NT2/D1 (cell line): Measurements from ENCODE around the gene ARPC4.

Experiments used
- DNase-seq: peaks from one replicate; pipeline ENCODE4 v3.0.0-alpha.2; 2011; ENCODE audit warnings: low read depth, low spot score
- H3K27me3 ChIP-seq: 2 replicates; pipeline ENCODE4 v1.6.0; 2011; ENCODE audit warnings: mild to moderate bottlenecking; ENCODE audit not compliant: insufficient read length, insufficient read depth
- H3K36me3 ChIP-seq: 2 replicates; pipeline ENCODE4 v1.6.1; 2011; ENCODE audit warnings: mild to moderate bottlenecking, low read length, mixed read lengths; ENCODE audit not compliant: insufficient read depth, insufficient read length
- H3K4me1 ChIP-seq: 2 replicates; pipeline ENCODE4 v1.5.1; 2011; ENCODE audit not compliant: insufficient read depth, insufficient read length
- H3K4me3 ChIP-seq: 2 replicates; pipeline ENCODE4 v1.5.1; 2011; ENCODE audit warnings: low read depth; ENCODE audit not compliant: insufficient read length
- H3K9ac ChIP-seq: 2 replicates; pipeline ENCODE4 v1.6.0; 2011; ENCODE audit warnings: low read depth; ENCODE audit not compliant: insufficient read length
- H3K9me3 ChIP-seq: 2 replicates; pipeline ENCODE4 v1.5.1; 2011; ENCODE audit warnings: mild to moderate bottlenecking, low read length; ENCODE audit not compliant: insufficient read depth
- SUZ12 ChIP-seq: IDR thresholded peaks from 2 replicates; pipeline ENCODE4 v1.6.1; 2011; ENCODE audit not compliant: insufficient read length, insufficient read depth; ENCODE audit errors: extremely low read depth
- YY1 ChIP-seq: IDR thresholded peaks from 2 replicates; pipeline ENCODE4 v1.6.1; 2011; ENCODE audit not compliant: insufficient read length, insufficient read depth
- ZNF274 ChIP-seq: IDR thresholded peaks from 2 replicates; pipeline ENCODE4 v1.6.1; 2011; ENCODE audit warnings: mild to moderate bottlenecking, low read depth, low read length

ARPC4 gene

GRCh38 chr3:9831253-9831652 lies 38.4 kb downstream of the ARPC4 start:
- no peak for TF ChIP-seq YY1
- DNase-seq = no peak
- H3K27me3 ChIP-seq = no peaks in the 10 kb centered on the region
- no peak overlapping the region for H3K4me3 ChIP-seq
- H3K4me1 ChIP-seq = peaks cover 2% of the 10 kb centered on the region
- H3K36me3 ChIP-seq = peaks cover 51% of the 10 kb centered on the region
- H3K9ac ChIP-seq = no peak overlapping the region
- no peaks in the 10 kb centered on the region for H3K9me3 ChIP-seq

DNA sequence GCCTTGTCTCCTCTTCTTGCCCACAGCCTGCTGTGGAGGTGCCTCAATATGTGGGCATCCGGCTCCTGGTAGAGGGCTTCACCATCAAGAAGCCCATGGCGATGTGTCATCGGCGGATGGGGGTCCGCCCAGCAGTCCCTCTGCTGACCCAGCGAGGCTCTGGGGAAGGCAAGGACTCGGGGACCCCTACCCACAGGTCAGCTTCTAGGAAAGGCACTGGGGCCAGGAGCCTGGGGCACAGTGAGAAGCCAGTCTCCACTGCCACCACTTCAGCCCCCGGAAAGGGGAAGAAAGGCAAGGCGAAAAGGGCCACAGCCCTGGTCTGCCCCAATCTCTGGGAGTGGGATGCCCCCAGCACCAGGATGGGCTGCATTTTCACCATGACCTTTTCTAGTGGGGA lies 40.2 kb downstream of the ARPC4 start:
- Histone ChIP-seq H3K36me3 (peaks cover 49% of the 10 kb centered on the region), H3K27me3 (no peaks in the 10 kb centered on the region), H3K9ac (no peak overlapping the region), H3K9me3 (no peaks in the 10 kb centered on the region), H3K4me3 (no peak overlapping the region), H3K4me1 (peaks cover 2% of the 10 kb centered on the region)
- DNase-seq = no peak
- TF ChIP-seq ZNF274 = no peak

DNA sequence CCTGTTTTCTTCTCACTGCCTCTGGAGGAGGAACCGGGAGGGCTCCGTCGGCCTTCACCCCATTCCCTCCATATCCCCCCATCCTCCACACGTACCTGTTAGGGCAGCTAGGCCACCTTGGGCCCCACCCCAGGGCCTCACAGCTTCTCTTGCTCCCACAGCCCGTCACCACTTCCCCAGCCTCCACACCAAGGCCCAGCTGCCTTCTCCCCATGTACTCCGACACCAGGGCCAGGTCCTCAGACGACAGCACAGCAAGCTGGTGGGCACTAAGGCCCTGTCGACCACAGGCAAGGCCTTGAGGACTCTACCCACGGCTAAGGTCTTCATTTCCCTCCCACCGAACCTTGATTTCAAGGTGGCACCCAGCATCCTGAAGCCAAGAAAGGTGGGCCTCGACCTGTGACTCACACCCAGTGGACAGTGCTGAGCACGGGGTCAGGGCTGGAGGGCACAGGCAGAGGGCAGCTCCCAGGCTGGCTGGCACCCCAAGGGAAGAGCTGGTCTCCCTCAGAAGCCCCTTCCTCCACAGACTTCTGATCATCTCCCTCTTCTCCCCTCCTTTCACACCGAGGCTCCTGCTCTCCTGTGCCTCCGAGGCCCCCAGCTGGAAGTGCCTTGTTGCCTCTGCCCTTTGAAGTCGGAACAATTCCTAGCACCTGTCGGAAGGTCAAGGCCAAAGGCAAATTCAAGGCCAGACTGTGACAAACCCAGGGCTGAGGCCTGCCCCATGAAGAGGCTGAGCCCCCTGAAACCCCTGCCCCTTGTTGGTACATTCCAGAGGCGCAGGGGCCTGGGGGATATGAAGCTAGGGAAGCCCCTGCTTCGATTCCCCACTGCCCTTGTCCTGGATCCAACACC lies 41.9 kb downstream of the ARPC4 start:
- H3K27me3 ChIP-seq = no peaks in the 10 kb centered on the region
- TF ChIP-seq YY1 (no peak), ZNF274 (no peak), SUZ12 (no peak)
- H3K9ac ChIP-seq = no peak overlapping the region
- H3K36me3 ChIP-seq = peaks cover 56% of the 10 kb centered on the region
- no peak for DNase-seq
- H3K4me3 ChIP-seq = no peak overlapping the region
- H3K4me1 ChIP-seq = peaks cover 2% of the 10 kb centered on the region
- no peaks in the 10 kb centered on the region for H3K9me3 ChIP-seq

DNA sequence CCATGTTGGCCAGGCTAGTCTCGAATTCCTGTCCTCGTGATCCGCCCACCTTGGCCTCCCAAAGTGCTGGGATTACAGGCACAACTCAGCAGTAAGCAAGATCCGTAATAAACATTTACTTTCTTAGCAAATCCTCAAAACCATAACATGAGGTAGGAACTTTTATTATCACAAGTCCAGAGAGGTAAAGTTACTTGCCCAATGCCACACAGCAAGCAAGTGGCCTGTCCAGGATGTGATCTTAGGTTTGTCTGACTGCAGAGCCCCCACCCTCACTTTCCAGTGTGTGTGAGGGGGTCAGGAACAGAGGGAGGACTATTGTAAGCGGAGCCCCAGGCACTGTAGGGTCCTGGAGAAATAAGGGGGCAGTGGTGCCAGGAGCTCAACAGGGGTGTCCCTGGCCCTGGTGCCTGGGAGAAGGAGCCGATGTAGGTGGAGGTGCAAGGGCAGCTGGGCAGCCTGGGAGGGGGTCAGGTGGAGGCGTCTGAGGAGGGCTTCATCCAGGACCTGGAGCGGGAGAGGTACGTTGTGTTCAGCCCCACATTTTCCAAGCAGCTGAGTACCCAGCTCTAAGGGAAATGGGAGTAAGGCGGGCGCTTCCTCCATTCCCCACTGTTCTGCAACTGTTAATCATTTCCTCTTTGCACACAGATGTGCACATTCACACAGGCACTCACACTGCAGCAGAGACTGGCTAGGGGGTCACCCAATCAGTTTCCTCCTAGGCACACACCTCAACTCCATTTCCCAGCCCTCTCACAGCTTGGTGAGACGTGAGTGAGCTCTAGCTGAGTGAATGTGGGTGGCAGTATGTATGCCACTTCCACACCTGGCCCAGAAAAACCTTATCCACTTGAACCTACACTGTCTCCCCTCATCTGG lies 45.1 kb downstream of the ARPC4 start:
- H3K36me3 ChIP-seq = peaks cover 77% of the 10 kb centered on the region

DNA sequence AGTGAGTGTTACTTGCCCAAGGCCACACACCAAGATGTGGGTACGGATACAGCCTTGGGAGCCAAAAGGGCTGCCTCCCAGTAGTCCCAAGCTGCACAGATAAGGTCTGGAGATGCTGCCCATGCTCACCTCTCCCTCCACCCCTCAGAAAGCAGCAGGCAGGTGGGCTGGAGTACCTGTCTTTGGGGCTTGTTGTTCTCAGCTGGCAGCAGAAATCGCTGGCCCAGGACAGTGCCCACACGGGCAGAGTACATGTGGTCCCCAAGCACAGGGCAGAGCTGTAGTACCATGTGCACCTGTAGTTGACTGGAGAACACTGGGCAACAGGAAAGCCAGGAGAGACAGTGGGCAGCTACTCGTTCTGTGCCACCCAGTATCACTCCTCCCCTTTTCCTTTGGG lies 46.0 kb downstream of the ARPC4 start:
- Histone ChIP-seq H3K4me1 (peaks cover 2% of the 10 kb centered on the region), H3K9me3 (no peaks in the 10 kb centered on the region), H3K36me3 (peaks cover 70% of the 10 kb centered on the region), H3K9ac (no peak overlapping the region), H3K27me3 (no peaks in the 10 kb centered on the region), H3K4me3 (no peak overlapping the region)
- no peak for DNase-seq
- TF ChIP-seq YY1 (no peak), SUZ12 (no peak), ZNF274 (no peak)

More for the DNA sequence above, 45.1 kb downstream of the ARPC4 start:
- DNase-seq = no peak
- no peak for TF ChIP-seq ZNF274
- TF ChIP-seq YY1 = no peak
- TF ChIP-seq SUZ12 = no peak
- Histone ChIP-seq H3K27me3 (no peaks in the 10 kb centered on the region), H3K4me1 (peaks cover 2% of the 10 kb centered on the region), H3K9me3 (no peaks in the 10 kb centered on the region), H3K4me3 (no peak overlapping the region), H3K9ac (no peak overlapping the region)

- TF ChIP-seq SUZ12 (no peak), ZNF274 (no peak), YY1 (no peak)
- Histone ChIP-seq H3K4me3 (no peak overlapping the region), H3K27me3 (no peaks in the 10 kb centered on the region), H3K9ac (no peak overlapping the region), H3K4me1 (peaks cover 1% of the 10 kb centered on the region), H3K9me3 (no peaks in the 10 kb centered on the region), H3K36me3 (peaks cover 49% of the 10 kb centered on the region)
- no peak for DNase-seq
Measured at GRCh38 chr3:9841015-9841414, 48.1 kb downstream of the ARPC4 start.
